Spleen (tissue), 11 donors: ENCODE data around the gene CTNNBL1. TPM values are rescaled to one million over a fixed set of nuclear protein-coding genes. Genes with fewer than 3 reads are reported as not detected.

ENCODE experiments used
- DNase-seq: peaks from one replicate; pipeline ENCODE4 v3.0.0-alpha.2; 2020
- H3K27ac ChIP-seq, 8 donors: fragments of 200-600 bp; sonication (generic) in 7 of 8; 1 replicate in 4 of 8; 2 replicates in 4 of 8; pipeline versions ENCODE4 v1.5.0 to v1.8.0; 2016 to 2021; ENCODE audit warnings: inconsistent platforms in 4 of 8, mild to moderate bottlenecking in 4 of 8, moderate library complexity in 1 of 8
- H3K27me3 ChIP-seq, 7 donors: fragments of 200-600 bp; sonication (generic) in 6 of 7; replicated peaks in 1 of 7; 1 replicate in 4 of 7; 2 replicates in 3 of 7; pipeline versions ENCODE4 v1.5.0 to v1.8.0; 2016 to 2021; ENCODE audit warnings: inconsistent platforms in 3 of 7, mild to moderate bottlenecking in 1 of 7
- H3K36me3 ChIP-seq, 6 donors: fragments of 200-600 bp; sonication (generic) in 5 of 6; 1 replicate in 4 of 6; 2 replicates in 2 of 6; pipeline versions ENCODE4 v1.5.0 to v1.8.0; 2016 to 2021; ENCODE audit warnings: inconsistent platforms in 2 of 6
- H3K4me1 ChIP-seq, 6 donors: fragments of 200-600 bp; sonication (generic) in 5 of 6; 1 replicate in 3 of 6; 2 replicates in 3 of 6; pipeline versions ENCODE4 v1.5.0 to v1.8.0; 2016 to 2021; ENCODE audit warnings: inconsistent platforms in 3 of 6
- H3K4me3 ChIP-seq, 8 donors: fragments of 200-600 bp; sonication (generic) in 7 of 8; 1 replicate in 4 of 8; 2 replicates in 4 of 8; pipeline versions ENCODE4 v1.5.0 to v1.8.0; 2016 to 2021; ENCODE audit warnings: inconsistent platforms in 4 of 8, mild to moderate bottlenecking in 4 of 8, moderate library complexity in 2 of 8
- H3K9me3 ChIP-seq, 8 donors: fragments of 200-600 bp; sonication (generic) in 7 of 8; 1 replicate in 4 of 8; 2 replicates in 4 of 8; pipeline versions ENCODE4 v1.5.0 to v1.8.0; 2016 to 2021; ENCODE audit warnings: inconsistent platforms in 4 of 8
- POLR2A ChIP-seq, 3 donors: fragments of 450-650 bp; IDR thresholded peaks; one replicate each; pipeline ENCODE4 v1.5.1; 2017; ENCODE audit warnings: antibody characterized with exemption in 3 of 3, mild to moderate bottlenecking in 1 of 3
- POLR2AphosphoS5 ChIP-seq, 3 donors: sonication (generic); formaldehyde crosslinking; IDR thresholded peaks; one replicate each; pipeline ENCODE4 v1.5.1; 2017; ENCODE audit warnings: antibody characterized with exemption in 3 of 3
- WGBS, 5 donors: extraction: QIAGEN DNeasy Blood & Tissue Kit in 3 of 5; methylation state at CpG; one replicate each; pipeline versions ENCODE4 v1.1.5 to v1.1.7; 2013 to 2018; 5-methylcytosine and 5-hydroxymethylcytosine counted together
- intact Hi-C: fragments of 100-400 bp; cut with DNase I; formaldehyde crosslinking; loops from one replicate; pipeline ENCODE4 v1.15.0; 2023; ENCODE audit warnings: low total_unique reads
- polyA plus RNA-seq, 3 donors: library from polyadenylated mRNA; stranded (reverse); fragments of 200-250 nt; gene quantifications; one replicate each; pipeline ENCODE4 v1.2.1, GENCODE V29; 2013
- total RNA-seq, 7 donors: library from RNA; depleted of rRNA in 3 of 7; stranded (reverse); fragments of >200 nt in 3 of 7; fragmentation: NEBNext Ultra II Directional in 4 of 7; extraction: Animal tissue kit (Norgen Biotek cat#: 25700) in 4 of 7; gene quantifications; one replicate each; pipeline versions ENCODE4 v1.1.0 to v1.2.1, GENCODE V29; 2016 to 2021
- TF ChIP-seq, protein P1 (sequence below), 11 experiments: fragments of 200-600 bp in 7 of 11; fragments of 450-650 bp in 4 of 11; sonication (generic) in 4 of 11; IDR thresholded peaks in 8 of 11; conservative IDR thresholded peaks in 3 of 11; 1 replicate in 7 of 11; 2 replicates in 4 of 11; pipeline versions ENCODE4 v1.4.0 to v1.8.0; 2016 to 2021; ENCODE audit warnings: antibody characterized with exemption in 11 of 11, inconsistent platforms in 4 of 11, mild to moderate bottlenecking in 1 of 11
- donor health status: healthy with polysubstance abuse.
- donor health status: DM: no; HTN: no; CAD: no; lungs with moderate emphysema.
- donor health status: DM: no; HTN: no; CAD: no.
- donor health status: Bipolar disorder and iron deficiency.
- donor health status: healthy.
- donor health status: DM: no; HTN: no; CAD: no.
- donor health status: DM: yes; HTN: yes; CAD: no.

The CTNNBL1 gene
- total and polyA plus RNA-seq, 10 donors, result 46.5 to 135 (median 82.9) TPM

DNA sequence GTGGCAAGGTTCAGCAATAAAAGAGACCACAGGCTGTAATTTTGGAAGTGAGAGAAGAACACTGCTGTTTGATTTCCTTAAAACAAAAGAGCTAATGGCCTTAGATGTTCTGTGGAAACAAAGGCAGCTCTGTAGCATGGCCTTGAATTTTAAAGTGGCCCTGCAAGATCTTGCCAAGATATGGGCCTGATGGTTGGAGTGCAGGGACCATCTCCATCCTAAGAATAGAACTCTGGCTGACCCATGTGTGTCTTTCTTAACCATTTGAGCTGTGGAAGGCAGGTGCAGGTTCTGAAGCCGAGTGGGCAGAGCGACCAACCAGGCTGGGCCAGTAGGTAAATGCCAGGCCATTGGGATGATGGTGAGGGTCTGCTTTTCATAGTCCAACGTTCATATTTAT, 135.3 kb downstream of the CTNNBL1 start:
- peaks cover 0 to 29% (median 0%) of the 10 kb centered on the region in 6 donors for H3K36me3 ChIP-seq
- no peak overlapping the region for H3K4me3 ChIP-seq
- no peak overlapping the region for H3K27ac ChIP-seq
- no peak for TF ChIP-seq POLR2A (IDR thresholded peaks at IDR 0.05)
- no peak for TF ChIP-seq POLR2AphosphoS5 (IDR thresholded peaks at IDR 0.05)
- TF ChIP-seq, protein P1, sequence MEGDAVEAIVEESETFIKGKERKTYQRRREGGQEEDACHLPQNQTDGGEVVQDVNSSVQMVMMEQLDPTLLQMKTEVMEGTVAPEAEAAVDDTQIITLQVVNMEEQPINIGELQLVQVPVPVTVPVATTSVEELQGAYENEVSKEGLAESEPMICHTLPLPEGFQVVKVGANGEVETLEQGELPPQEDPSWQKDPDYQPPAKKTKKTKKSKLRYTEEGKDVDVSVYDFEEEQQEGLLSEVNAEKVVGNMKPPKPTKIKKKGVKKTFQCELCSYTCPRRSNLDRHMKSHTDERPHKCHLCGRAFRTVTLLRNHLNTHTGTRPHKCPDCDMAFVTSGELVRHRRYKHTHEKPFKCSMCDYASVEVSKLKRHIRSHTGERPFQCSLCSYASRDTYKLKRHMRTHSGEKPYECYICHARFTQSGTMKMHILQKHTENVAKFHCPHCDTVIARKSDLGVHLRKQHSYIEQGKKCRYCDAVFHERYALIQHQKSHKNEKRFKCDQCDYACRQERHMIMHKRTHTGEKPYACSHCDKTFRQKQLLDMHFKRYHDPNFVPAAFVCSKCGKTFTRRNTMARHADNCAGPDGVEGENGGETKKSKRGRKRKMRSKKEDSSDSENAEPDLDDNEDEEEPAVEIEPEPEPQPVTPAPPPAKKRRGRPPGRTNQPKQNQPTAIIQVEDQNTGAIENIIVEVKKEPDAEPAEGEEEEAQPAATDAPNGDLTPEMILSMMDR (IDR thresholded peaks at IDR 0.05 in 8 of 11, conservative IDR thresholded peaks at IDR 0.05 in 3 of 11), result no peak
- no peaks in the 10 kb centered on the region for H3K27me3 ChIP-seq
- intact Hi-C loops, result no loop called here
- DNase-seq, result no peak
- peaks cover 0 to under 1% (median 0%) of the 10 kb centered on the region in 6 donors for H3K4me1 ChIP-seq
- 83 to 97% (median 88%) methylated on average over 3 of the region's 3 CpGs for WGBS, 5 donors
- no peaks in the 10 kb centered on the region for H3K9me3 ChIP-seq

DNA sequence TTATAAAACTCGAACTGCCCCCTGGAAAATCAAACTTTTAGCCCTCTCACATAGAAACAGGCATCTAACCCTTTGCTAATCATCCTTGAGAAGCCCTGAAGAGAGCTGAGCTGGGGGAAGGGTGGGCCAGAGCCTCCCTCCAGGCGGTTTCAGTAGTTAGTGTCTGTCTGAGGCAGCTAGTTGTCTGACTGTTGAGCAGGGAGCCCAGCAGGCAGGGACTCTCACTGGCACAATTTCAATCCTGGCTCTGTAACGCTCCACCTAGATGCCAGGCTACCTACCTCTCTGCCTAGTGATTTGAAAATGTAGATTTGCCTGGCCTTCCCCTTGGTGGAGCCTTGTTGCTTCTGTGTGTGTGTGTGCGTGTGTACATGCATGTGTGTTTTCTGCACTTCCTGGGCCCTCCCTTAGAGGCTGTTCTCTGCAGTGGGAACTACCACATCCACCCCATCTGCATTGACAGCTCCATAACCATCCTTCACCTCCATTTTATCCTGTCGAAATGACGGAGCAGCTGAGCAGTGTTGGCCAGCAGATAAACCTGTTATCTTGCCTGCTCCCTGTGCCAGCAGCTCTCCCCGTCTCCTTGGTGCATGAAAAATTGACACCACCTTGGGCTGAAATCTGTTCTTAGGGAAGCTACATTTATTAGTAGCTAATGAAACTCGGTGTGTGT, 139.5 kb downstream of the CTNNBL1 start:
- peaks cover 0 to 16% (median 0%) of the 10 kb centered on the region in 6 donors for H3K36me3 ChIP-seq
- H3K9me3 ChIP-seq, result no peaks in the 10 kb centered on the region
- intact Hi-C loops, result no loop called here
- no peak overlapping the region for H3K27ac ChIP-seq
- TF ChIP-seq, protein P1 (IDR thresholded peaks at IDR 0.05 in 8 of 11, conservative IDR thresholded peaks at IDR 0.05 in 3 of 11), result no peak
- TF ChIP-seq POLR2AphosphoS5 (IDR thresholded peaks at IDR 0.05), result no peak
- no peak for TF ChIP-seq POLR2A (IDR thresholded peaks at IDR 0.05)
- no peak overlapping the region for H3K4me3 ChIP-seq
- no peak for DNase-seq
- H3K27me3 ChIP-seq, result no peaks in the 10 kb centered on the region
- H3K4me1 ChIP-seq, result no peaks in the 10 kb centered on the region
- 93 to 97% (median 94%) methylated on average over 8 of the region's 8 CpGs for WGBS, 5 donors

DNA sequence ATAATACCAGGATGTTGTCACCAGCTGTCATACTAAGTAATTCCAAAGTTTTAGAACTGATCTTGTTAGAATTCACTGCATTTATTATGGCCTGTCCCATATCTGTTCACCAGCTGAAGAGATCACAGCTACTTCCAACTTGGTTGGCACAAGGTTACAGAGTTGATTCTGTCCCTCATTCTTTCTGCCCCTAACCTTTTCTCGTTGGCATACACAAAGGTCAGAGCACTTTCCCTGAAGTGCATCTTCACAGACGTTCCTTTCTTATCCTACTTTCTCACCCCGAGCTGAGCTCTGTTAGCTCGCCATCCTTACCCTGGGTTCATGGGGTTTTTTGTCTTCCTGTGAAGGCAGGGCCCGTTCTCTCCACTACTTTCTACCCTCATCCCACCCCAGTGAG, 143.1 kb downstream of the CTNNBL1 start:
- no peaks in the 10 kb centered on the region for H3K27me3 ChIP-seq
- H3K27ac ChIP-seq, result no peak overlapping the region
- intact Hi-C loops, result no loop called here
- H3K4me3 ChIP-seq, result no peak overlapping the region
- peaks cover 0 to 36% (median 14%) of the 10 kb centered on the region in 6 donors for H3K36me3 ChIP-seq
- no peaks in the 10 kb centered on the region for H3K9me3 ChIP-seq
- no peak for TF ChIP-seq POLR2A (IDR thresholded peaks at IDR 0.05)
- no peak for TF ChIP-seq POLR2AphosphoS5 (IDR thresholded peaks at IDR 0.05)
- TF ChIP-seq, protein P1 (IDR thresholded peaks at IDR 0.05 in 8 of 11, conservative IDR thresholded peaks at IDR 0.05 in 3 of 11), result no peak
- no peak for DNase-seq
- no peaks in the 10 kb centered on the region for H3K4me1 ChIP-seq
- WGBS, 5 donors, result 64 to 83% (median 69%) methylated on average over 5 of the region's 5 CpGs

DNA sequence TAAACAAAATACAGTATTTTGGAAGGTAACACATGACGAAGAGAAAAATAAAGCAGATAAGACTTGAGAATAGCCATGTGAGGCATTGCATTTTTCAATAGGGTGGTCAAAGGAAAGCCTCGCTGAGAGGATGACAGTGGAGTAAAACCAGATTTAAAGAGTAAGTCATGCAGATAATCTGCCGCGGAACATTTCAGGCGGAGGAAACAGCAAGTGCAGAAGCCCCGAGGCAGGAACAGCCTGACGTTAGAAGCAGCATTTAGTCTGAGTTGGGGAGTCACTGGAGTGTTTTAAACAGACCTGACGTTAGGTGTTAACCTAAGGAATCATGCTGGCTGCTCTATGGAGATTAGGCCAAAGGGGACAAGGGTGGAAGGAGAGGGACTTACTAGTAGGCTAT, 144.1 kb downstream of the CTNNBL1 start:
- Histone ChIP-seq H3K27ac (no peak overlapping the region), H3K4me1 (no peaks in the 10 kb centered on the region), H3K36me3 (peaks cover 0 to 36% (median 24%) of the 10 kb centered on the region in 6 donors), H3K4me3 (no peak overlapping the region), H3K27me3 (no peaks in the 10 kb centered on the region), H3K9me3 (no peaks in the 10 kb centered on the region)
- TF ChIP-seq POLR2AphosphoS5 (IDR thresholded peaks at IDR 0.05), result no peak
- TF ChIP-seq, protein P1 (IDR thresholded peaks at IDR 0.05 in 8 of 11, conservative IDR thresholded peaks at IDR 0.05 in 3 of 11), result no peak
- no peak for TF ChIP-seq POLR2A (IDR thresholded peaks at IDR 0.05)
- whole genome bisulfite sequencing, 5 donors, result 85 to 92% (median 90%) methylated on average over 8 of the region's 8 CpGs
- no peak for DNase-seq
- intact Hi-C loops, result no loop called here
